WTC11 (cell line): Measurements from ENCODE around the gene IFNK. TPM values are rescaled to one million over a fixed set of nuclear protein-coding genes. Genes with fewer than 3 reads are reported as not detected.

Experiments used
- ATAC-seq: fragments of 200-7000 bp; cut with Tn5 transposase; 2 replicates; pipeline ENCODE4 v1.10.0; 2021; ENCODE audit warnings: mild to moderate bottlenecking, moderate library complexity
- CTCF ChIA-PET: fragments of 300-600 bp; sonication (Branson Sonifier 250); formaldehyde crosslinking; loops from one replicate; lab custom pipeline; 2021; ENCODE audit warnings: antibody characterized with exemption; lab: Charles Lee
- POLR2A ChIA-PET: fragments of 350-600 bp; sonication (Branson Sonifier 250); formaldehyde crosslinking; loops from one replicate; lab custom pipeline; 2021; ENCODE audit warnings: antibody characterized with exemption; lab: Charles Lee
- DNase-seq: peaks from one replicate; pipeline ENCODE4 v3.0.0; 2021; ENCODE audit warnings: low spot score
- H3K27ac Mint-ChIP-seq: 2 replicates; pipeline ENCODE4 v1.8.0; 2021; ENCODE audit warnings: mixed read lengths
- H3K27me3 Mint-ChIP-seq: 2 replicates; pipeline ENCODE4 v1.8.0; 2021; ENCODE audit warnings: low read depth, mild to moderate bottlenecking, moderate library complexity, mixed read lengths
- H3K36me3 Mint-ChIP-seq: 2 replicates; pipeline ENCODE4 v1.8.0; 2021; ENCODE audit warnings: mixed read lengths
- H3K4me1 Mint-ChIP-seq: 2 replicates; pipeline ENCODE4 v1.8.0; 2022; ENCODE audit warnings: mixed read lengths
- H3K4me3 Mint-ChIP-seq: 2 replicates; pipeline ENCODE4 v1.8.0; 2021; ENCODE audit warnings: mild to moderate bottlenecking, moderate library complexity, mixed read lengths
- H3K9me3 Mint-ChIP-seq: 2 replicates; pipeline ENCODE4 v1.8.0; 2021; ENCODE audit warnings: mixed read lengths
- EMX1 ChIP-seq: fragments of 250-450 bp; sonication (Bioruptor Pico); IDR thresholded peaks from 2 replicates; pipeline ENCODE4 v1.8.0; 2021; ENCODE audit warnings: mild to moderate bottlenecking
- NFATC4 ChIP-seq: fragments of 250-450 bp; sonication (Bioruptor Pico); IDR thresholded peaks from 2 replicates; pipeline ENCODE4 v1.9.0; 2021; ENCODE audit warnings: mild to moderate bottlenecking
- NFYB ChIP-seq: sonication (generic); formaldehyde crosslinking; conservative IDR thresholded peaks from 2 replicates; pipeline ENCODE4 v1.8.0; 2022; ENCODE audit warnings: low read depth, missing genetic modification reagents
- RORB ChIP-seq: fragments of 250-450 bp; sonication (Bioruptor Pico); IDR thresholded peaks from 2 replicates; pipeline ENCODE4 v1.9.0; 2021; ENCODE audit warnings: mild to moderate bottlenecking
- ZNF317 ChIP-seq: sonication (generic); formaldehyde crosslinking; IDR thresholded peaks from 2 replicates; pipeline ENCODE4 v1.8.1; 2023; ENCODE audit warnings: low read depth, mild to moderate bottlenecking, moderate library complexity, missing genetic modification reagents, borderline replicate concordance
- ZNF423 ChIP-seq: fragments of 250-450 bp; sonication (Bioruptor Pico); IDR thresholded peaks from 2 replicates; pipeline ENCODE4 v2.1.2; 2022; ENCODE audit warnings: mild to moderate bottlenecking, moderate library complexity
- total RNA-seq: library from RNA; stranded (reverse); gene quantifications from 3 replicates; pipeline ENCODE4 v1.2.3, GENCODE V29; 2021
- TF ChIP-seq, protein P1 (sequence below): fragments of 200-600 bp; IDR thresholded peaks from 2 replicates; pipeline ENCODE4 v1.8.0; 2022; ENCODE audit warnings: antibody characterized with exemption
- TF ChIP-seq, protein P2 (sequence below): fragments of 250-450 bp; sonication (Bioruptor Pico); IDR thresholded peaks from 2 replicates; pipeline ENCODE4 v1.8.0; 2021; ENCODE audit warnings: mild to moderate bottlenecking
- TF ChIP-seq, protein P3 (sequence below): sonication (generic); formaldehyde crosslinking; IDR thresholded peaks from 2 replicates; pipeline ENCODE4 v1.8.0; 2023; ENCODE audit warnings: missing genetic modification reagents
- TF ChIP-seq, protein P4 (sequence below): sonication (generic); formaldehyde crosslinking; IDR thresholded peaks from 2 replicates; pipeline ENCODE4 v1.8.1; 2022; ENCODE audit warnings: low read depth, mild to moderate bottlenecking, moderate library complexity, missing genetic modification reagents, borderline replicate concordance
- TF ChIP-seq, protein P5 (sequence below): sonication (generic); formaldehyde crosslinking; IDR thresholded peaks from 2 replicates; pipeline ENCODE4 v1.8.0; 2023; ENCODE audit warnings: missing genetic modification reagents, mild to moderate bottlenecking, borderline replicate concordance
- TF ChIP-seq, protein P6 (sequence below): sonication (generic); formaldehyde crosslinking; IDR thresholded peaks from 2 replicates; pipeline ENCODE4 v1.8.1; 2022; ENCODE audit warnings: mild to moderate bottlenecking, moderate library complexity, missing genetic modification reagents
- TF ChIP-seq, protein P7 (sequence below): sonication (generic); formaldehyde crosslinking; IDR thresholded peaks from 2 replicates; pipeline ENCODE4 v1.8.1; 2022; ENCODE audit warnings: low read depth, missing genetic modification reagents, borderline replicate concordance
- TF ChIP-seq, protein P8 (sequence below): fragments of 250-450 bp; sonication (Bioruptor Pico); IDR thresholded peaks from 2 replicates; pipeline ENCODE4 v1.9.0; 2021; ENCODE audit warnings: mild to moderate bottlenecking
- TF ChIP-seq, protein P9 (sequence below): sonication (generic); formaldehyde crosslinking; IDR thresholded peaks from 2 replicates; pipeline ENCODE4 v1.8.0; 2022; ENCODE audit warnings: mild to moderate bottlenecking, missing genetic modification reagents

IFNK gene
- total RNA-seq, 1 experiment from 2014 or later: not detected

DNA sequence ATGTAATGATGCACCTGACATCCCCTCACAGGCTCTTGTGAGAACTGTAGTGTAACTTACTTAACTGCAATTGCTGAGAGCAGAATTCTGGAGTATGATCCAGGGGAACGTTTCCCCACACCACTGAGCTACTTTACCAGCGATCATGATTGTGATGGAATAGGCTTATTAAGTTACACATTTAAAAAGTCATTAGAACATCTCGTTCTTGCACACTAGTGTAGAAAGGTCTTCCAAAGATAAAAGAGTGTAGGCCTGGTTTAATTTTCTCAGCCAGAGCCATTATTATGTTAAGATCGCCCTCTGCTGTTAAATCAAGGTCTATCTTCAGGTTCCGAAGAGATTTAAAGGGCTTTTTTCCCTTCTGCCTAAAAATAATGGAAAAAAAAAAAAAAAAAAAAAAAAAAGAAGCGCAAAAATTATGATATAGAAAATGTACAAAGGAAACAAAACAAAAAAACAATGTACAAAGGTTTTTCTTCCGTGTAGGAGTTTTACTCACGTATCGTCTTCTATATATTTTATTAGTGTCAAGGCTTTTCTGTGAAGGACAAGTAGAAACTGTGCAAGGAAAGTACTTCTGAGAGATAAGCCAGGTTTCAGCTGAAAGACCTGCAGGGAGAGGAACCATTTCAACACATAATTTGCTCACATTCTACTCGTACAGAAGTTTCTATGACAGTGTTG, 24.1 kb downstream of the IFNK start:
- H3K27me3 Mint-ChIP-seq: no peaks in the 10 kb centered on the region
- peaks cover 30% of the 10 kb centered on the region for H3K36me3 Mint-ChIP-seq
- H3K9me3 Mint-ChIP-seq: peaks cover 4% of the 10 kb centered on the region
- ATAC-seq: peak; percentile 41; the same call in 1 of the 2 replicates
- H3K4me3 Mint-ChIP-seq: no peak overlapping the region
- CTCF ChIA-PET: interaction anchor here (0.8 to 5.1 kb wide), 7 partner anchors 10 to 301 kb away, joined by 3 to 49 read pairs (median 3); no protein-coding TSS in a partner anchor
- TF ChIP-seq, protein P1, sequence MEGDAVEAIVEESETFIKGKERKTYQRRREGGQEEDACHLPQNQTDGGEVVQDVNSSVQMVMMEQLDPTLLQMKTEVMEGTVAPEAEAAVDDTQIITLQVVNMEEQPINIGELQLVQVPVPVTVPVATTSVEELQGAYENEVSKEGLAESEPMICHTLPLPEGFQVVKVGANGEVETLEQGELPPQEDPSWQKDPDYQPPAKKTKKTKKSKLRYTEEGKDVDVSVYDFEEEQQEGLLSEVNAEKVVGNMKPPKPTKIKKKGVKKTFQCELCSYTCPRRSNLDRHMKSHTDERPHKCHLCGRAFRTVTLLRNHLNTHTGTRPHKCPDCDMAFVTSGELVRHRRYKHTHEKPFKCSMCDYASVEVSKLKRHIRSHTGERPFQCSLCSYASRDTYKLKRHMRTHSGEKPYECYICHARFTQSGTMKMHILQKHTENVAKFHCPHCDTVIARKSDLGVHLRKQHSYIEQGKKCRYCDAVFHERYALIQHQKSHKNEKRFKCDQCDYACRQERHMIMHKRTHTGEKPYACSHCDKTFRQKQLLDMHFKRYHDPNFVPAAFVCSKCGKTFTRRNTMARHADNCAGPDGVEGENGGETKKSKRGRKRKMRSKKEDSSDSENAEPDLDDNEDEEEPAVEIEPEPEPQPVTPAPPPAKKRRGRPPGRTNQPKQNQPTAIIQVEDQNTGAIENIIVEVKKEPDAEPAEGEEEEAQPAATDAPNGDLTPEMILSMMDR: 0 out of 2 replicates have a peak, but pooled peaks have one; percentile 45
- TF ChIP-seq, protein P2, sequence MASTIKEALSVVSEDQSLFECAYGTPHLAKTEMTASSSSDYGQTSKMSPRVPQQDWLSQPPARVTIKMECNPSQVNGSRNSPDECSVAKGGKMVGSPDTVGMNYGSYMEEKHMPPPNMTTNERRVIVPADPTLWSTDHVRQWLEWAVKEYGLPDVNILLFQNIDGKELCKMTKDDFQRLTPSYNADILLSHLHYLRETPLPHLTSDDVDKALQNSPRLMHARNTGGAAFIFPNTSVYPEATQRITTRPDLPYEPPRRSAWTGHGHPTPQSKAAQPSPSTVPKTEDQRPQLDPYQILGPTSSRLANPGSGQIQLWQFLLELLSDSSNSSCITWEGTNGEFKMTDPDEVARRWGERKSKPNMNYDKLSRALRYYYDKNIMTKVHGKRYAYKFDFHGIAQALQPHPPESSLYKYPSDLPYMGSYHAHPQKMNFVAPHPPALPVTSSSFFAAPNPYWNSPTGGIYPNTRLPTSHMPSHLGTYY (CRISPR knock-in tag): no peak
- TF ChIP-seq, all 79 proteins: peak for 1
- Mint-ChIP-seq H3K4me1 (peaks cover 3% of the 10 kb centered on the region), H3K27ac (no peak overlapping the region)
- no peak for DNase-seq
- POLR2A ChIA-PET: no interaction called here

DNA sequence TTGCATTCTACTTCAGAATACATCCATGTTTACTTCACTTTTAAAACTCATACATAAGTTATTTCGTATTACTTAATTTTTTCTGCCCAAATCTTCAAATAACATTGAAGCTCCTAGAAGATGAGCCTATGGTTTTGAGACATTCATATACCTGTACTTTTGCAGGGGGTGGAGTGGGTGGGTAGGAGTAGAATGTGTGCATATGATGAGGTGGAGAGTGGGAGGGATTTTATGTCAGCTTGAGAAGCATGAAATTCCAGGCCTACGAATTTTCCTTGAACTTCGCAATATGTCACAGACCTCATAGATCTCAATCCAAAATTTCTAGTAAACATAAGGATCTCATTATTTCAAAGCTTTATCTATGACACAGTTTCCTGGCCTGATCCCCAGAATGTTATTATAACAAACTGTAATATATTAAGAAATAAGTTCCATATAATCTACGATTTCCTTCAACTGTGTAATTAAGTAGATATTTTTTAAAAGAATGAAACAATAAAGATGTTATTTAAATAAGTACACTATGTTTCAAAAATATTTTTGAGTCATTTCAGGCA, 25.2 kb downstream of the IFNK start:
- no peak overlapping the region for H3K27ac Mint-ChIP-seq
- H3K9me3 Mint-ChIP-seq: peaks cover 1% of the 10 kb centered on the region
- ATAC-seq: no peak
- DNase-seq: no peak
- peaks cover 3% of the 10 kb centered on the region for H3K4me1 Mint-ChIP-seq
- no peaks in the 10 kb centered on the region for H3K27me3 Mint-ChIP-seq
- no peak overlapping the region for H3K4me3 Mint-ChIP-seq
- POLR2A ChIA-PET: no interaction called here
- H3K36me3 Mint-ChIP-seq: peaks cover 29% of the 10 kb centered on the region
- TF ChIP-seq RORB (CRISPR knock-in tag): no peak
- TF ChIP-seq, protein P3, sequence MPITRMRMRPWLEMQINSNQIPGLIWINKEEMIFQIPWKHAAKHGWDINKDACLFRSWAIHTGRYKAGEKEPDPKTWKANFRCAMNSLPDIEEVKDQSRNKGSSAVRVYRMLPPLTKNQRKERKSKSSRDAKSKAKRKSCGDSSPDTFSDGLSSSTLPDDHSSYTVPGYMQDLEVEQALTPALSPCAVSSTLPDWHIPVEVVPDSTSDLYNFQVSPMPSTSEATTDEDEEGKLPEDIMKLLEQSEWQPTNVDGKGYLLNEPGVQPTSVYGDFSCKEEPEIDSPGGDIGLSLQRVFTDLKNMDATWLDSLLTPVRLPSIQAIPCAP (CRISPR knock-in tag): no peak
- no peak for TF ChIP-seq ZNF317 (CRISPR knock-in tag)
- TF ChIP-seq, protein P4, sequence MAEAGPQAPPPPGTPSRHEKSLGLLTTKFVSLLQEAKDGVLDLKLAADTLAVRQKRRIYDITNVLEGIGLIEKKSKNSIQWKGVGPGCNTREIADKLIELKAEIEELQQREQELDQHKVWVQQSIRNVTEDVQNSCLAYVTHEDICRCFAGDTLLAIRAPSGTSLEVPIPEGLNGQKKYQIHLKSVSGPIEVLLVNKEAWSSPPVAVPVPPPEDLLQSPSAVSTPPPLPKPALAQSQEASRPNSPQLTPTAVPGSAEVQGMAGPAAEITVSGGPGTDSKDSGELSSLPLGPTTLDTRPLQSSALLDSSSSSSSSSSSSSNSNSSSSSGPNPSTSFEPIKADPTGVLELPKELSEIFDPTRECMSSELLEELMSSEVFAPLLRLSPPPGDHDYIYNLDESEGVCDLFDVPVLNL (CRISPR knock-in tag): no peak
- TF ChIP-seq, protein P5, sequence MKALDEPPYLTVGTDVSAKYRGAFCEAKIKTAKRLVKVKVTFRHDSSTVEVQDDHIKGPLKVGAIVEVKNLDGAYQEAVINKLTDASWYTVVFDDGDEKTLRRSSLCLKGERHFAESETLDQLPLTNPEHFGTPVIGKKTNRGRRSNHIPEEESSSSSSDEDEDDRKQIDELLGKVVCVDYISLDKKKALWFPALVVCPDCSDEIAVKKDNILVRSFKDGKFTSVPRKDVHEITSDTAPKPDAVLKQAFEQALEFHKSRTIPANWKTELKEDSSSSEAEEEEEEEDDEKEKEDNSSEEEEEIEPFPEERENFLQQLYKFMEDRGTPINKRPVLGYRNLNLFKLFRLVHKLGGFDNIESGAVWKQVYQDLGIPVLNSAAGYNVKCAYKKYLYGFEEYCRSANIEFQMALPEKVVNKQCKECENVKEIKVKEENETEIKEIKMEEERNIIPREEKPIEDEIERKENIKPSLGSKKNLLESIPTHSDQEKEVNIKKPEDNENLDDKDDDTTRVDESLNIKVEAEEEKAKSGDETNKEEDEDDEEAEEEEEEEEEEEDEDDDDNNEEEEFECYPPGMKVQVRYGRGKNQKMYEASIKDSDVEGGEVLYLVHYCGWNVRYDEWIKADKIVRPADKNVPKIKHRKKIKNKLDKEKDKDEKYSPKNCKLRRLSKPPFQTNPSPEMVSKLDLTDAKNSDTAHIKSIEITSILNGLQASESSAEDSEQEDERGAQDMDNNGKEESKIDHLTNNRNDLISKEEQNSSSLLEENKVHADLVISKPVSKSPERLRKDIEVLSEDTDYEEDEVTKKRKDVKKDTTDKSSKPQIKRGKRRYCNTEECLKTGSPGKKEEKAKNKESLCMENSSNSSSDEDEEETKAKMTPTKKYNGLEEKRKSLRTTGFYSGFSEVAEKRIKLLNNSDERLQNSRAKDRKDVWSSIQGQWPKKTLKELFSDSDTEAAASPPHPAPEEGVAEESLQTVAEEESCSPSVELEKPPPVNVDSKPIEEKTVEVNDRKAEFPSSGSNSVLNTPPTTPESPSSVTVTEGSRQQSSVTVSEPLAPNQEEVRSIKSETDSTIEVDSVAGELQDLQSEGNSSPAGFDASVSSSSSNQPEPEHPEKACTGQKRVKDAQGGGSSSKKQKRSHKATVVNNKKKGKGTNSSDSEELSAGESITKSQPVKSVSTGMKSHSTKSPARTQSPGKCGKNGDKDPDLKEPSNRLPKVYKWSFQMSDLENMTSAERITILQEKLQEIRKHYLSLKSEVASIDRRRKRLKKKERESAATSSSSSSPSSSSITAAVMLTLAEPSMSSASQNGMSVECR (CRISPR knock-in tag): no peak
- TF ChIP-seq EMX1 (CRISPR knock-in tag): no peak
- no peak for TF ChIP-seq NFYB
- TF ChIP-seq, protein P6, sequence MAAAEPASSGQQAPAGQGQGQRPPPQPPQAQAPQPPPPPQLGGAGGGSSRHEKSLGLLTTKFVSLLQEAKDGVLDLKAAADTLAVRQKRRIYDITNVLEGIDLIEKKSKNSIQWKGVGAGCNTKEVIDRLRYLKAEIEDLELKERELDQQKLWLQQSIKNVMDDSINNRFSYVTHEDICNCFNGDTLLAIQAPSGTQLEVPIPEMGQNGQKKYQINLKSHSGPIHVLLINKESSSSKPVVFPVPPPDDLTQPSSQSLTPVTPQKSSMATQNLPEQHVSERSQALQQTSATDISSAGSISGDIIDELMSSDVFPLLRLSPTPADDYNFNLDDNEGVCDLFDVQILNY: no peak
- TF ChIP-seq, protein P7, sequence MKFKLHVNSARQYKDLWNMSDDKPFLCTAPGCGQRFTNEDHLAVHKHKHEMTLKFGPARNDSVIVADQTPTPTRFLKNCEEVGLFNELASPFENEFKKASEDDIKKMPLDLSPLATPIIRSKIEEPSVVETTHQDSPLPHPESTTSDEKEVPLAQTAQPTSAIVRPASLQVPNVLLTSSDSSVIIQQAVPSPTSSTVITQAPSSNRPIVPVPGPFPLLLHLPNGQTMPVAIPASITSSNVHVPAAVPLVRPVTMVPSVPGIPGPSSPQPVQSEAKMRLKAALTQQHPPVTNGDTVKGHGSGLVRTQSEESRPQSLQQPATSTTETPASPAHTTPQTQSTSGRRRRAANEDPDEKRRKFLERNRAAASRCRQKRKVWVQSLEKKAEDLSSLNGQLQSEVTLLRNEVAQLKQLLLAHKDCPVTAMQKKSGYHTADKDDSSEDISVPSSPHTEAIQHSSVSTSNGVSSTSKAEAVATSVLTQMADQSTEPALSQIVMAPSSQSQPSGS (CRISPR knock-in tag): no peak
- TF ChIP-seq, protein P8, sequence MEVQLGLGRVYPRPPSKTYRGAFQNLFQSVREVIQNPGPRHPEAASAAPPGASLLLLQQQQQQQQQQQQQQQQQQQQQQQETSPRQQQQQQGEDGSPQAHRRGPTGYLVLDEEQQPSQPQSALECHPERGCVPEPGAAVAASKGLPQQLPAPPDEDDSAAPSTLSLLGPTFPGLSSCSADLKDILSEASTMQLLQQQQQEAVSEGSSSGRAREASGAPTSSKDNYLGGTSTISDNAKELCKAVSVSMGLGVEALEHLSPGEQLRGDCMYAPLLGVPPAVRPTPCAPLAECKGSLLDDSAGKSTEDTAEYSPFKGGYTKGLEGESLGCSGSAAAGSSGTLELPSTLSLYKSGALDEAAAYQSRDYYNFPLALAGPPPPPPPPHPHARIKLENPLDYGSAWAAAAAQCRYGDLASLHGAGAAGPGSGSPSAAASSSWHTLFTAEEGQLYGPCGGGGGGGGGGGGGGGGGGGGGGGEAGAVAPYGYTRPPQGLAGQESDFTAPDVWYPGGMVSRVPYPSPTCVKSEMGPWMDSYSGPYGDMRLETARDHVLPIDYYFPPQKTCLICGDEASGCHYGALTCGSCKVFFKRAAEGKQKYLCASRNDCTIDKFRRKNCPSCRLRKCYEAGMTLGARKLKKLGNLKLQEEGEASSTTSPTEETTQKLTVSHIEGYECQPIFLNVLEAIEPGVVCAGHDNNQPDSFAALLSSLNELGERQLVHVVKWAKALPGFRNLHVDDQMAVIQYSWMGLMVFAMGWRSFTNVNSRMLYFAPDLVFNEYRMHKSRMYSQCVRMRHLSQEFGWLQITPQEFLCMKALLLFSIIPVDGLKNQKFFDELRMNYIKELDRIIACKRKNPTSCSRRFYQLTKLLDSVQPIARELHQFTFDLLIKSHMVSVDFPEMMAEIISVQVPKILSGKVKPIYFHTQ: no peak
- TF ChIP-seq ZNF423 (CRISPR knock-in tag): no peak
- TF ChIP-seq, protein P9, sequence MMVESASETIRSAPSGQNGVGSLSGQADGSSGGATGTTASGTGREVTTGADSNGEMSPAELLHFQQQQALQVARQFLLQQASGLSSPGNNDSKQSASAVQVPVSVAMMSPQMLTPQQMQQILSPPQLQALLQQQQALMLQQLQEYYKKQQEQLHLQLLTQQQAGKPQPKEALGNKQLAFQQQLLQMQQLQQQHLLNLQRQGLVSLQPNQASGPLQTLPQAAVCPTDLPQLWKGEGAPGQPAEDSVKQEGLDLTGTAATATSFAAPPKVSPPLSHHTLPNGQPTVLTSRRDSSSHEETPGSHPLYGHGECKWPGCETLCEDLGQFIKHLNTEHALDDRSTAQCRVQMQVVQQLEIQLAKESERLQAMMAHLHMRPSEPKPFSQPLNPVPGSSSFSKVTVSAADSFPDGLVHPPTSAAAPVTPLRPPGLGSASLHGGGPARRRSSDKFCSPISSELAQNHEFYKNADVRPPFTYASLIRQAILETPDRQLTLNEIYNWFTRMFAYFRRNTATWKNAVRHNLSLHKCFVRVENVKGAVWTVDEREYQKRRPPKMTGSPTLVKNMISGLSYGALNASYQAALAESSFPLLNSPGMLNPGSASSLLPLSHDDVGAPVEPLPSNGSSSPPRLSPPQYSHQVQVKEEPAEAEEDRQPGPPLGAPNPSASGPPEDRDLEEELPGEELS (CRISPR knock-in tag): no peak
- no peak for TF ChIP-seq NFATC4 (CRISPR knock-in tag)
- TF ChIP-seq, all 79 proteins: peak for 0
- CTCF ChIA-PET: interaction anchor here (0.8 to 5.1 kb wide), 4 partner anchors 162 to 240 kb away, joined by 3 to 49 read pairs (median 4); no protein-coding TSS in a partner anchor
